GM21786 (cell line): ENCODE measurements around the gene RNF144B.

Experiments used
- ATAC-seq: cut with Tn5 transposase; IDR thresholded peaks from one replicate; pipeline ENCODE4 v1.9.1; 2021; ENCODE audit not compliant: unreplicated experiment

RNF144B gene

DNA sequence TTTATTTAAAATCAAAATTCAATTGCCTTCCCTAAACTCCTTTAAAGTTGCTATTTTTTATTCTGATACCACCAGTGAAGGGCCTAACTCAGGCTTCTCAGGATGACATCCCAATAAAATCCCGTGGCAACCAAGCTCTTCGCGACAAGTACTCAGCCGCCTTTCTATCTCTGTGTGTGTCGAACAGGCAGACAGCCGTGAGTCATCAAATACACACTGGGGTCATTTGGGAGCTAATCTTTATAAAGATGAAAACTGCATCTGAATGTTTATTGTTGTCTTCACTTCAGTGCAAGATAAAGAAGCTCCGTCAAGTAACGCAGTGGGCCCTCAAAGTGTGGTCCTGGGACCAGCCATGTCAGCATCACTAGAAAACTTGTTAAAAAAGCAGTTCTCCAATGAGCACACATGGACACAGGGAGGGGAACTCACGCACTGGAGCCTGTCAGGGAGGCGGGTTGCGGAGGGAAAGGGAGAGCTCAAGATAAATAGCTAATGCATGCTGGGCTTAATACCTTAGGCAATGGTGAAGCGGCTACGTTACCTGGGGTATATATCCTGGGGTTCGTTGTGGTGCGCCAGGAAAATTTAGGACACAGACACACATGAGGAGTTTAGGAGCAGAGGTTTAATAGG lies 119.3 kb downstream of the RNF144B start:
- ATAC-seq: no peak

DNA sequence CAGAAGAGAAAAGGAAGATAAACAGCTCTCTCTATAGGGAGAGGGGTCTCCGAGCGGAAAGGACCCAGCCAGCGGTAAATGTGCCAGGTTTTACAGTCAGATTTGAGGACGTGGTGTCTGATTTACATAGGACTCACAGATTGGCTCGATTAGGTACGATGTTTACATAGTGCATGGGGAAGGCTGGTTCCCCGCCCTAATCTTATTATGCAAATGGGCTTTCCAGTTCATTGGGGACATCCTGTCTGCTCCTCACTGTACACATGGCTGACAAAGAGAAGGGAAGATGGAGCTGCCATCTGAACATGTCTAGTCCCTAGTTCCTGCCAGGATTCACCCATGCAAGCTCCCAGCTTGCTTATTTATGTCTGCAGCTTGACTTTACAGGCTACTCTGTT lies 119.9 kb downstream of the RNF144B start:
- ATAC-seq: no peak

DNA sequence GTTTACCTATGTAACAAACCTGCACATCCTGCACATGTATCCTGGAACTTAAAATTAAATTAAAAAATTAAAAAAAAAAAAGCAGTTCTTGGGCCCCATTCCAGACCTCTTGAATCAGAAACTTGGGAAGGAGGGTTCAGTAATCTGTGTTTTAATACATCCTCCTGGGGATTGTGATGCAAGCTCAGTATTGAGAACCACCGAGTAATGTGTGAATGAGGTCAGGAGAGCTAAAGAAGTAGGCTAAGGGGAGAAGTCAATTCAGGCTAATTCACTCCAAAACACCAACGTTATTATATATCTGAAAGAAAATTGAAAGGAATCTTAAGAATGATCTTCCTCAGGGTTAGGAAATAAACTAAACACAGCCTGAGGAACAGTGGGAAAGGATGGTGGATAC lies 120.4 kb downstream of the RNF144B start:
- ATAC-seq: no peak

DNA sequence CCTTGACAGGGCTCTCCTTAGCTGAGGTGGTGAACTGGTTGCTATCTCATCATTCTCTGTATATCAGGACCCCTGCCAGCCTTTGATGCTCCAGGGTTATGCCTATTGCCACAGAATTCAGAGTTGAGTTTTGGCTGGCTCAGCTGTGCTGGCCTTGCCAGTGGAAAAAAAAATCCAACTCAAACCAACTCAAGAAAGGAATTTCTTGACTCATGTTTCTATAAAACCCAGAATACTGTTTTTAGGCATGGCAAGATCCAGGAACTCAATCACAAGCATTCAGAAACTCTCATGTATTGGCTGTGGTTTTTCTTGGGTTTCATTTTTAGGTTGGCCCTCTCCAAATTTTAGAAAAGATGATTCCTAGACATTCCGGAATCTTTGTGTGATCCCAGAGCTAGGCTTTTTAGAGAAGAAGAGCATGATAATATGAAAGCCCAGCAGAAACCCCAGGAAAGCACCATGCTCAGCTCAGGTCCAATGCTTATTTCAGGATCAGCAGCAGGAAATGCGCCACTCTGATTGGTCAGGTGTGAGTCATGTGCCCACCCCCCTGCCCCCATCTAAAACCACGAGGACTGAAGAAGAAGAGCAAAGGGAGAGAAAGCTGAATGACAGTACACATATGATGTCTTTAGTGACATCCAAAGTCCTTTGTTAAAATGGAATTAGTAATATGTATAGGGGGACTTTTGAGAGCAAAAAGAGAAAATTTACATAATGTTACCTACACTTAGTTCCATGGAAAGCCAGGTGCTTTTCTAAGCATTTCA lies 122.9 kb downstream of the RNF144B start:
- no peak for ATAC-seq

DNA sequence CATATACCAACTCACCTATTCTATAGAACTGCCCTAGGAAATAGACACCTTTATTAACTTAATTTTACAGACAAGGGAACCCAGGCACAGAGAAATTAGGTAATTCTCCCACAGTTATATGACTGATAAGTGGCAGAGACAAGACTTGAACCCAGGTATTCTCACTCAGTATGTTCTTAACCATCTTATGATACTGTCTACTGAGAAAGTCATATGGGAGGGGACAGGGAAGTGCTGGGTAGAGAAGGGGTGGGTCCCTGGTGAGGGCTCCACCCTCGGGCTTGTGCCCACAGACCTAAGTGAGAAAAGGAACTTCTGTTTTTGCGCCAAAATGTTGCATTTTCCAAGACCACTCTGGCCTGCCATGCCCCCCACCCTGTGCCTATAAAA lies 123.5 kb downstream of the RNF144B start:
- ATAC-seq: no peak

DNA sequence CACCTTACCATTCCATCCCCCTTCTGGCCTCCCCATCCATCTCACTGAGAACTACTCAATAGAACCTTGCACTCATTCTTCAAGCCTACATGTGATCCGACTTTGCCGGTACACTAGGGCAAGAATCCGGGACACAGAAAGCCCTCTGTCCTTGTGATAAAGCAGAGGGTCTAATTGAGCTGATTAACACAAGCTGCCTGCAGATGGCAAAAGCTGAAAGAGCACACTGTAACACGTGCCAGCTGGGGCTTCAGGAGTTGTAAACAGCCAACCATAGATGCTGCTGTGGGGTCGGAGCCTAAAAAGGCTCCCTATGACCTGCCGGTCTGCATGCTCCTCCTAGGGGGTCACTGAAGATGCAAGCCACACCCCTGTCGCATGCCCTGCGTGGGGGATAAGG lies 124.1 kb downstream of the RNF144B start:
- no peak for ATAC-seq

DNA sequence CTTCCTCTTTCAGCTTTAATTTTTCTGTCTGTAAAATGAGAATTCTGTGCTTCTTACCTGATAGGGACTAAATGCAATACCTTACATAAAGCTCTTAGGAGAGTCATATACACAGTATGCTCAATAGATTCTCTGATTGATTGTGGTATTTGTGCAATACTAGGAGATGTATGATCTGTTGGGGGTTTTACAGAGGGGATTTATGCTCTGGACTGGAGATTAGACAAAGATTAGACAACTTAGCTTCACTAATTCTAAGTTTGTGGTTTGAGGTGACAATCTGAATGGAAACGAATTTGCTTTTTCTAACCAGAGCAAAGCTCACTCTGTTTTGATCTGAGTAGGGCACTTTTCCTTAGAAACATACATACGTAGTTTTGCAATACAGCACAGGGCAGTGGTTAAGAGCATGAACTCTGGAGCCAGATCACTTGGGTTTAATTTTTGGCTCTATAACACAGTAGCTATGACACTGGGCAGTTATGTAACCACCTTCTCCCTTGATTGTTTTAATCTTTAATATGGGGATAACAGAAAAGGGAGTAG lies 126.2 kb downstream of the RNF144B start:
- ATAC-seq: no peak

DNA sequence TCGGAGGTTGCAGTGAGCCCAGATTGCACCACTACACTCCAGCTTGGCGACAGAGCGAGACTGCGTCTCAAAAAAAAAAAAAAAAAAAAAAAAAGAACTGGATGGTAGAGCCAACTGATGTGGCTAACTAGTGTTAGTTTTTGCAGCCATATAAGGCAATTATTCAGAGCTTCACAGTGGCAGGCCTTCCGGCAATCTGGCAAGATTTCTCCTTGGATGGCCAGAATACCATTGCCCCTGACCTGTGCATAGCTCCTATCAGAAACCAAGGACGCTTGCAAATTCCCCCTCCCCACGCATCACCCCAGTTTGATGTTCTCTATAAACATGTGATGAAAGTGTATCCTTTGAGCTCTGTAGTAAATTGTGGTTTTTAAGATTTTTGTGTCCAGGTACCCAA lies 127.0 kb downstream of the RNF144B start:
- ATAC-seq: no peak

DNA sequence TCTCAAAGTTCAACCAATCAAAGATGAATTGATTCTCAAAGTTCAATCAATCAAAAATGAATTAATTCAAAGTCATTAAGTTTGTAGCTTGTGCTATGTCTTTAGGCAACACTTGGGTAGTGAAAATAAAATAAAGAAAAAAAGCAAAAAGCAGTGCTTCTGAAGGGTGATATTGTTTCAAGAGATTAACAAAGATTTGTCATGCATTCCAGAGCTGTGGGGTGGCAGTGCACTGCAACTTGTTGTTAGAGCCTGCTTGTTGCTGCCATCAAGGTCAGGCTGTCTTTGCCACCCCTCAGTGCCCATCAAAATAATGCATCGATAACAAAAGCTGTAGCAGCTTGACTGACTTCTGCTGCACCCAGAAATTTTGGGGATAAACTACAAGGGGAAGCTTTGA lies 128.6 kb downstream of the RNF144B start:
- no peak for ATAC-seq
